Ovary (tissue), 9 donors: ENCODE measurements around the gene CHST14. TPM values are rescaled to one million over a fixed set of nuclear protein-coding genes. Genes with fewer than 3 reads are reported as not detected.

Source experiments
- DNase-seq, 5 donors: peaks; one replicate each; pipeline ENCODE4 v3.0.0-alpha.2; 2019 to 2020
- H3K27ac ChIP-seq, 2 donors: fragments of 200-600 bp; one replicate each; pipeline versions ENCODE4 v1.5.1 to v1.8.0; 2019 to 2022
- H3K27me3 ChIP-seq: fragments of 200-600 bp; one replicate; pipeline ENCODE4 v1.8.0; 2022
- H3K36me3 ChIP-seq: fragments of 200-600 bp; sonication (generic); one replicate; pipeline ENCODE4 v1.5.1; 2019
- H3K4me1 ChIP-seq: one replicate; pipeline ENCODE4 v1.8.1; 2013; ENCODE audit warnings: mild to moderate bottlenecking, moderate library complexity; ENCODE audit not compliant: insufficient read depth
- H3K4me3 ChIP-seq: fragments of 200-600 bp; sonication (generic); one replicate; pipeline ENCODE4 v1.5.1; 2017
- H3K9me3 ChIP-seq, 2 donors: fragments of 200-600 bp in 1 of 2; sonication (generic) in 1 of 2; one replicate each; pipeline versions ENCODE4 v1.5.1 to v1.8.1; 2013 to 2019; ENCODE audit warnings: mild to moderate bottlenecking in 1 of 2, moderate library complexity in 1 of 2
- CTCF ChIP-seq, 3 donors: fragments of 450-650 bp in 2 of 3; fragments of 200-600 bp in 1 of 3; IDR thresholded peaks; one replicate each; pipeline versions ENCODE4 v1.5.1 to v1.8.0; 2016 to 2022; ENCODE audit warnings: antibody characterized with exemption in 3 of 3, mild to moderate bottlenecking in 1 of 3
- EP300 ChIP-seq: sonication (generic); formaldehyde crosslinking; IDR thresholded peaks from one replicate; pipeline ENCODE4 v1.6.1; 2017; ENCODE audit warnings: antibody characterized with exemption
- POLR2A ChIP-seq: fragments of 450-650 bp; IDR thresholded peaks from one replicate; pipeline ENCODE4 v1.6.1; 2017; ENCODE audit warnings: antibody characterized with exemption, mild to moderate bottlenecking, moderate library complexity
- WGBS, 3 donors: extraction: QIAGEN DNeasy Blood & Tissue Kit in 1 of 3; methylation state at CpG; one replicate each; pipeline versions ENCODE4 v1.1.5 to v1.1.7; 2013 to 2017; 5-methylcytosine and 5-hydroxymethylcytosine counted together
- intact Hi-C, 4 donors: fragments of 100-400 bp; cut with DNase I; formaldehyde crosslinking; loops; one replicate each; pipeline versions ENCODE4 v1.11.0 to v1.15.1; 2022 to 2023
- polyA plus RNA-seq, 2 donors: library from polyadenylated mRNA; stranded (reverse); fragments of 200-250 nt in 1 of 2; fragments of 350-450 nt in 1 of 2; fragmentation: Illumina TruSeq in 1 of 2; extraction: RNeasy Lipid Tissue Mini Kit (QIAGEN cat#74804) in 1 of 2; gene quantifications; one replicate each; pipeline ENCODE4 v1.2.3, GENCODE V29; 2013 to 2014
- total RNA-seq, 7 donors: library from RNA; depleted of rRNA in 2 of 7; stranded (reverse); fragments of >200 nt in 2 of 7; fragmentation: NEBNext Ultra II Directional in 3 of 7; extraction: Animal tissue kit (Norgen Biotek cat#: 25700) in 3 of 7; gene quantifications; one replicate each; pipeline versions ENCODE4 v1.1.0 to v1.2.4, GENCODE V29; 2016 to 2023
- donor health status: DM: no; HTN: no; CAD: no; lungs with moderate emphysema.
- donor health status: DM: no; HTN: no; CAD: no.
- donor health status: Bipolar disorder and iron deficiency.
- donor health status: DM: yes; HTN: yes; CAD: no.
- donor health status: DM: no; HTN: no; CAD: no.
- donor health status: DM: yes; HTN: yes; CAD: no.

The CHST14 gene
- total and polyA plus RNA-seq, 9 donors: 8.2 to 28.3 (median 23.8) TPM

GRCh38 chr15:40436892-40437751, 33.7 kb upstream of the CHST14 start:
- no peaks in the 10 kb centered on the region for H3K27me3 ChIP-seq
- TF ChIP-seq CTCF (IDR thresholded peaks at IDR 0.05) (no peak), POLR2A (no peak), EP300 (no peak)
- H3K9me3 ChIP-seq: no peaks in the 10 kb centered on the region
- H3K4me1 ChIP-seq: peaks cover 15% of the 10 kb centered on the region
- DNase-seq: peak in 3 of 5 donors; percentile 34 to 51 (median 45)
- H3K4me3 ChIP-seq: peak overlapping the region; percentile 36
- 19 to 23% (median 19%) methylated on average over 17 of the region's 17 CpGs for WGBS, 3 donors
- peak overlapping the region; percentile 71 to 85 for H3K27ac ChIP-seq
- intact Hi-C loops: no loop called here
- H3K36me3 ChIP-seq: no peaks in the 10 kb centered on the region

- intact Hi-C loops: no loop called here
- Histone ChIP-seq H3K9me3 (no peaks in the 10 kb centered on the region), H3K4me1 (peaks cover 15% of the 10 kb centered on the region), H3K27ac (peak overlapping the region in 1 of 2 donors; percentile 85), H3K36me3 (no peaks in the 10 kb centered on the region), H3K4me3 (no peak overlapping the region), H3K27me3 (no peaks in the 10 kb centered on the region)
- DNase-seq: peak; percentile 32 to 57 (median 43)
- WGBS, 3 donors: 63 to 71% (median 69%) methylated on average over 20 to 21 of the region's 21 CpGs
- TF ChIP-seq CTCF (IDR thresholded peaks at IDR 0.05) (no peak), POLR2A (no peak), EP300 (no peak)
Measured at GRCh38 chr15:40437752-40438687, 32.8 kb upstream of the CHST14 start.

GRCh38 chr15:40438712-40439111, 32.1 kb upstream of the CHST14 start:
- 44 to 62% (median 50%) methylated on average over 10 to 12 of the region's 12 CpGs for WGBS, 3 donors
- H3K4me1 ChIP-seq: peaks cover 17% of the 10 kb centered on the region
- H3K4me3 ChIP-seq: no peak overlapping the region
- peak in 4 of 5 donors; percentile 36 to 63 (median 54) for DNase-seq
- H3K27ac ChIP-seq: peak overlapping the region; percentile 47 to 85
- no peaks in the 10 kb centered on the region for H3K9me3 ChIP-seq
- intact Hi-C loops: no loop called here
- no peaks in the 10 kb centered on the region for H3K36me3 ChIP-seq
- TF ChIP-seq EP300 (no peak), POLR2A (no peak), CTCF (IDR thresholded peaks at IDR 0.05) (no peak)
- no peaks in the 10 kb centered on the region for H3K27me3 ChIP-seq

- TF ChIP-seq POLR2A: no peak
- no peak for TF ChIP-seq CTCF (IDR thresholded peaks at IDR 0.05)
- no peak for TF ChIP-seq EP300
- WGBS, 3 donors: 3 to 6% (median 4%) methylated on average over 9 to 15 of the region's 15 CpGs
- Histone ChIP-seq H3K27me3 (no peaks in the 10 kb centered on the region), H3K4me1 (peaks cover 19% of the 10 kb centered on the region), H3K9me3 (no peaks in the 10 kb centered on the region), H3K4me3 (peak overlapping the region; percentile 83), H3K27ac (peak overlapping the region; percentile 47 to 85), H3K36me3 (no peaks in the 10 kb centered on the region)
- intact Hi-C loops: no loop called here
- peak; percentile 48 to 71 (median 65) for DNase-seq
Measured at GRCh38 chr15:40439461-40439959, 31.3 kb upstream of the CHST14 start.
